ENCODE measurements around the gene SLC16A13.

SLC16A13 gene

DNA sequence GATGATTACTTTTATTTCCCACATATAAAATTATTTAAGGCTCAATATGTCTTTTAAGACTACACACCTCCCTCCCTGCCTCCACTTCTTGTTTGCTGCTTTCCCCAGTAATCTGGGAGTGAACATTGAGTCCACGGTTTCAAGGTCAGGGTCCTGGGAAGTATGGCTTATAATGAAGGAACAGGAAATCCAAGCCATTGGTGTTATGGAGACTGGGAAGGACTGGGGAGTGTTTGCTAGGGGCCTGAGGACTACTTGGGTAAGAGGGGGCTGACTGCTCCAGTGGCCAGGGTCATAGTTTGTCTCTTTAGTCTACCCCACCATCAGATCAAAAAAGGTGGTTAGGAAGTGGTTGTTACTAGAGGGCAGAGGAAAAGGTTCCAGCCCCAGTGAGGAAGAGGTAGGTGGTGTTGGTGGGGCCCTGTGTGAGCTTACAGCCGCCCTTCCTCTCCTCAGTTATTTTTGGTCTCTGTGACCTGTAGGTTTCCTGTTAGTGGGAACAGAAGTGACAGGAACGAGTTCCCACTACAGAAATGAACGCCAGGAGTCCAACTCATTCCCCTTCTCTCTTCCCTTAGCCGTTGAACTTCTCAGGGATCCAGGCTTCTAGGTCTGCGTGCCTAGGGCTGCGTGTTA, 742 bp upstream of the SLC16A13 start:
- H3K27me3 ChIP-seq (ENCODE audit: insufficient read depth, low read depth): no peaks in the 10 kb centered on the region
- no peak overlapping the region for H3K4me3 ChIP-seq (IDR thresholded peaks at IDR 0.05; ENCODE audit: insufficient read depth, low read depth, low read length)
- no peak overlapping the region for H2AFZ ChIP-seq (ENCODE audit: low read depth)
- no peaks in the 10 kb centered on the region for H3K4me1 ChIP-seq (ENCODE audit: low read depth, poor library complexity, severe bottlenecking)
- TF ChIP-seq, protein P1, sequence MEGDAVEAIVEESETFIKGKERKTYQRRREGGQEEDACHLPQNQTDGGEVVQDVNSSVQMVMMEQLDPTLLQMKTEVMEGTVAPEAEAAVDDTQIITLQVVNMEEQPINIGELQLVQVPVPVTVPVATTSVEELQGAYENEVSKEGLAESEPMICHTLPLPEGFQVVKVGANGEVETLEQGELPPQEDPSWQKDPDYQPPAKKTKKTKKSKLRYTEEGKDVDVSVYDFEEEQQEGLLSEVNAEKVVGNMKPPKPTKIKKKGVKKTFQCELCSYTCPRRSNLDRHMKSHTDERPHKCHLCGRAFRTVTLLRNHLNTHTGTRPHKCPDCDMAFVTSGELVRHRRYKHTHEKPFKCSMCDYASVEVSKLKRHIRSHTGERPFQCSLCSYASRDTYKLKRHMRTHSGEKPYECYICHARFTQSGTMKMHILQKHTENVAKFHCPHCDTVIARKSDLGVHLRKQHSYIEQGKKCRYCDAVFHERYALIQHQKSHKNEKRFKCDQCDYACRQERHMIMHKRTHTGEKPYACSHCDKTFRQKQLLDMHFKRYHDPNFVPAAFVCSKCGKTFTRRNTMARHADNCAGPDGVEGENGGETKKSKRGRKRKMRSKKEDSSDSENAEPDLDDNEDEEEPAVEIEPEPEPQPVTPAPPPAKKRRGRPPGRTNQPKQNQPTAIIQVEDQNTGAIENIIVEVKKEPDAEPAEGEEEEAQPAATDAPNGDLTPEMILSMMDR (conservative IDR thresholded peaks at IDR 0.05; ENCODE audit: low read depth, low read length): no peak
- no peaks in the 10 kb centered on the region for H4K20me1 ChIP-seq (ENCODE audit: insufficient read depth)
- no peaks in the 10 kb centered on the region for H3K79me2 ChIP-seq (ENCODE audit: insufficient read depth, low read depth)
- no peaks in the 10 kb centered on the region for H3K36me3 ChIP-seq (ENCODE audit: insufficient read depth)
- H3K4me2 ChIP-seq: 0 out of 2 replicates have a peak overlapping the region, but pooled peaks have one; percentile 29
- H3K27ac ChIP-seq: peak overlapping the region; percentile 63
- peak overlapping the region; percentile 57; the same call in 1 of the 2 replicates for H3K9ac ChIP-seq

DNA sequence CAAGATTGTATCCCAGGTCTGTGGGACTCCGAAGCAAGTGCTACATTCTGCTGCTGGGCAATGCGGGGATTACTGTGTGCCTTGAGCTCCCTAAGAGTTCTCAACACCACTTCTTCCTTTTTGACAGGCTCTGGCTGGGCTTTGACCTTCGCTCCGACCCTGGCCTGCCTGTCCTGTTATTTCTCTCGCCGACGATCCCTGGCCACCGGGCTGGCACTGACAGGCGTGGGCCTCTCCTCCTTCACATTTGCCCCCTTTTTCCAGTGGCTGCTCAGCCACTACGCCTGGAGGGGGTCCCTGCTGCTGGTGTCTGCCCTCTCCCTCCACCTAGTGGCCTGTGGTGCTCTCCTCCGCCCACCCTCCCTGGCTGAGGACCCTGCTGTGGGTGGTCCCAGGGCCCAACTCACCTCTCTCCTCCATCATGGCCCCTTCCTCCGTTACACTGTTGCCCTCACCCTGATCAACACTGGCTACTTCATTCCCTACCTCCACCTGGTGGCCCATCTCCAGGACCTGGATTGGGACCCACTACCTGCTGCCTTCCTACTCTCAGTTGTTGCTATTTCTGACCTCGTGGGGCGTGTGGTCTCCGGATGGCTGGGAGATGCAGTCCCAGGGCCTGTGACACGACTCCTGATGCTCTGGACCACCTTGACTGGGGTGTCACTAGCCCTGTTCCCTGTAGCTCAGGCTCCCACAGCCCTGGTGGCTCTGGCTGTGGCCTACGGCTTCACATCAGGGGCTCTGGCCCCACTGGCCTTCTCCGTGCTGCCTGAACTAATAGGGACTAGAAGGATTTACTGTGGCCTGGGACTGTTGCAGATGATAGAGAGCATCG, 2.4 kb downstream of the SLC16A13 start:
- Histone ChIP-seq H4K20me1 (ENCODE audit: insufficient read depth) (no peaks in the 10 kb centered on the region), H3K4me1 (ENCODE audit: low read depth, poor library complexity, severe bottlenecking) (no peaks in the 10 kb centered on the region), H3K27me3 (ENCODE audit: insufficient read depth, low read depth) (no peaks in the 10 kb centered on the region), H3K36me3 (ENCODE audit: insufficient read depth) (no peaks in the 10 kb centered on the region), H2AFZ (ENCODE audit: low read depth) (no peak overlapping the region), H3K4me2 (no peak overlapping the region), H3K79me2 (ENCODE audit: insufficient read depth, low read depth) (no peaks in the 10 kb centered on the region), H3K4me3 (IDR thresholded peaks at IDR 0.05; ENCODE audit: insufficient read depth, low read depth, low read length) (no peak overlapping the region), H3K27ac (no peak overlapping the region), H3K9ac (no peak overlapping the region)
- TF ChIP-seq, protein P1 (conservative IDR thresholded peaks at IDR 0.05; ENCODE audit: low read depth, low read length): no peak

DNA sequence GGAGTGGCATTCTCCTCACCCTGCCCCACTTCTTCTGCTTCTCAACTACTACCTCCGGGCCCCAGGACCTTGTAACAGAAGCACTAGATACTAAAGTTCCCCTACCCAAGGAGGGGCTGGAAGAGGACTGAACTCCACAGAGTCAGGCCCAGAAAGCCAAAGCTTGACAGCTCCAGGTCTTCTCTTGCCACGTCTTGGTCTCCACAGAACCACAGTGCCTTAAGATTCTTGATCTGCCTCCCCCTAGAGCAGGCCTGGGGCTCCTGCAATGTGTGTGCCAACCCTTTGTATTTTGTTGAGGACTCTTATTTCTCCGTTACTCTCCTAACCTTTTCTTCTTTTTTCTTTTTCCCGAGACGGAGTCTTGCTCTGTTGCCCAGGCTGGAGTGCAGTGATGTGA, 4.0 kb downstream of the SLC16A13 start:
- no peak overlapping the region for H3K4me2 ChIP-seq
- no peaks in the 10 kb centered on the region for H4K20me1 ChIP-seq (ENCODE audit: insufficient read depth)
- H3K9ac ChIP-seq: no peak overlapping the region

DNA sequence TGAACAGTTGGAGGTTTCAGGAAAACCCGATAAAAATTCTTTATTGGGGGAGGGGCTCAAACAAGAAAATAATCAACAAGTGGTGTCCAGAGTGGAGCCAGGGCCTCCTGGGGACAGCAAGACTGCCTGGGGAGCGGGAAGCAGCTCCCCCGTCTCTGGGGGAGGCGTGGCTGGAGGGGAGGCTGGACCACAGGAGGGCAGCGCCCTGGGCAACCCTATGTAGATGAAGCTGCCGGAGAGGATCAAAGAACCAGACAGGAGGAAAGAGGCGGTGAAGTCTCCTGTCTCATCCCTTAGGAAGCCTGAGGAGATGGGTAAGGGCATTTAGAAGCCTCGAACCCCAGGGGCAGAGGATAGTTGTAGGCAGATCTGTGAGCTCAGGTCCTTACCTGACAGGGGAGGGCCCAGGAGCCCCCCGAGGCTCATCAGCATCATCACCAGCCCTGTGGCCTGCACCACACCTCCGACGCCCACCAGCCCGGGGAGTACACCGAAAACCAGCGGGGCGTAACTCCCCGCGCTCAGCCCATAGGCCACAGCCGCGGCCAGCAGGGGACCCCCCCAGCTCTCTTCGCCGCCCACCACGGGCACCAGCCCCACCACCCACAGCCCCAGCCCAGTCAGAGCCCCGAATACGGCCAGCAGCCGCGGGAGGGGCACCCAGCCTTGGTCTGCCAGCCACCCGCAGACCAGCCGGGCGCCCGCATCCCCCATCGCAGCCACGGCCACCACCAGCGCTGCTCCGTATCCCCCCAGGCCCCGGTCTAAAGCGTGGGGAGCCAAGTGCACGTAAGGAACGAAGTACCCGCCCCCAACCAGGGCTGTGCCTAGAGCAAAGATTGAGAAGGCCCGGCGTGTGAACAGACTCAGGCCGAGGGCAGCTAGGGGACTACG, 6.0 kb downstream of the SLC16A13 start:
- Histone ChIP-seq H3K4me2 (no peak overlapping the region), H3K4me3 (IDR thresholded peaks at IDR 0.05; ENCODE audit: insufficient read depth, low read depth, low read length) (no peak overlapping the region), H4K20me1 (ENCODE audit: insufficient read depth) (no peaks in the 10 kb centered on the region), H3K79me2 (ENCODE audit: insufficient read depth, low read depth) (no peaks in the 10 kb centered on the region), H2AFZ (ENCODE audit: low read depth) (no peak overlapping the region), H3K9ac (no peak overlapping the region), H3K27me3 (ENCODE audit: insufficient read depth, low read depth) (no peaks in the 10 kb centered on the region), H3K27ac (no peak overlapping the region), H3K4me1 (ENCODE audit: low read depth, poor library complexity, severe bottlenecking) (no peaks in the 10 kb centered on the region), H3K36me3 (ENCODE audit: insufficient read depth) (no peaks in the 10 kb centered on the region)
- TF ChIP-seq, protein P1 (conservative IDR thresholded peaks at IDR 0.05; ENCODE audit: low read depth, low read length): no peak

More for the DNA sequence above, 4.0 kb downstream of the SLC16A13 start:
- Histone ChIP-seq H3K36me3 (ENCODE audit: insufficient read depth) (no peaks in the 10 kb centered on the region), H3K79me2 (ENCODE audit: insufficient read depth, low read depth) (no peaks in the 10 kb centered on the region), H2AFZ (ENCODE audit: low read depth) (no peak overlapping the region), H3K4me3 (IDR thresholded peaks at IDR 0.05; ENCODE audit: insufficient read depth, low read depth, low read length) (no peak overlapping the region), H3K27me3 (ENCODE audit: insufficient read depth, low read depth) (no peaks in the 10 kb centered on the region), H3K4me1 (ENCODE audit: low read depth, poor library complexity, severe bottlenecking) (no peaks in the 10 kb centered on the region), H3K27ac (no peak overlapping the region)
- TF ChIP-seq, protein P1 (conservative IDR thresholded peaks at IDR 0.05; ENCODE audit: low read depth, low read length): no peak

Measured in KMS-11 (cell line).